Parathyroid adenoma (tissue), 2 donors: ENCODE measurements around the gene LCT.

Source experiments
- H2AFZ ChIP-seq: fragments of 300-600 bp; sonication (generic); one replicate; pipeline ENCODE4 v1.7.0; 2017; ENCODE audit warnings: antibody characterized with exemption, mild to moderate bottlenecking
- H3K27ac ChIP-seq: fragments of 300-600 bp; sonication (generic); one replicate; pipeline ENCODE4 v1.7.0; 2017
- H3K27me3 ChIP-seq: fragments of 300-600 bp; sonication (generic); one replicate; pipeline ENCODE4 v1.7.0; 2017; ENCODE audit warnings: low read length; ENCODE audit not compliant: control insufficient read depth, insufficient read depth
- H3K36me3 ChIP-seq: fragments of 300-600 bp; sonication (generic); one replicate; pipeline ENCODE4 v1.7.0; 2017; ENCODE audit warnings: low read length; ENCODE audit not compliant: control insufficient read depth, insufficient read depth
- H3K4me1 ChIP-seq: fragments of 300-600 bp; sonication (generic); one replicate; pipeline ENCODE4 v1.7.0; 2017; ENCODE audit warnings: control low read depth
- H3K4me2 ChIP-seq: fragments of 300-600 bp; sonication (generic); one replicate; pipeline ENCODE4 v1.7.0; 2017; ENCODE audit warnings: low read length
- H3K4me3 ChIP-seq: fragments of 300-600 bp; sonication (generic); one replicate; pipeline ENCODE4 v1.7.0; 2017; ENCODE audit warnings: low read depth, low read length
- H3K79me2 ChIP-seq: fragments of 300-600 bp; sonication (generic); one replicate; pipeline ENCODE4 v1.7.0; 2017; ENCODE audit warnings: control low read depth
- H3K9ac ChIP-seq: fragments of 300-600 bp; sonication (generic); one replicate; pipeline ENCODE4 v1.7.0; 2017; ENCODE audit warnings: mild to moderate bottlenecking
- H3K9me3 ChIP-seq: fragments of 300-600 bp; sonication (generic); one replicate; pipeline ENCODE4 v1.7.0; 2017; ENCODE audit warnings: low read length; ENCODE audit not compliant: control insufficient read depth
- TF ChIP-seq, protein P1 (sequence below): fragments of 300-600 bp; sonication (generic); IDR thresholded peaks from one replicate; pipeline ENCODE4 v1.7.0; 2017; ENCODE audit warnings: antibody characterized with exemption, mild to moderate bottlenecking
- donor health status: primary hyperparathyroidism.

The LCT gene

DNA sequence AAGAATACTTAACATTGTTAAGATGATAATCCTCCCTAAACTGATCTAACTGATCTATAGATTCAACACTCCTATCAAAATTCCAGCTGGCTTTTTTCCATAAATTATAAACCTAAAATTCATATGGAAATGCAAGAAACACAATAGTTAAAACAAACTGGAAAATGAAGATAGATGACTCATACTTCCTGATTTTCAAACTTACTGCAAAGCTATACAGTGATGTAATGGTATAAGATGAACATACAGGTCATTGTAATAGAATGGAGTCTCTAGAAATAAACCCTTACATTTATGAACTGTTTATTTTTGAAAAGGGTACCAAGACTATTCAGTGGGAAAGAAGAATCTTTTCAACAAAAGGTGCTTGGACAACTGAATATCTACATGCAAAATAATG lies 63.1 kb downstream of the LCT start:
- no peak overlapping the region for H2AFZ ChIP-seq
- no peaks in the 10 kb centered on the region for H3K4me1 ChIP-seq
- H3K79me2 ChIP-seq = peaks cover 2% of the 10 kb centered on the region
- no peaks in the 10 kb centered on the region for H3K36me3 ChIP-seq
- H3K9ac ChIP-seq = no peak overlapping the region
- TF ChIP-seq, protein P1, sequence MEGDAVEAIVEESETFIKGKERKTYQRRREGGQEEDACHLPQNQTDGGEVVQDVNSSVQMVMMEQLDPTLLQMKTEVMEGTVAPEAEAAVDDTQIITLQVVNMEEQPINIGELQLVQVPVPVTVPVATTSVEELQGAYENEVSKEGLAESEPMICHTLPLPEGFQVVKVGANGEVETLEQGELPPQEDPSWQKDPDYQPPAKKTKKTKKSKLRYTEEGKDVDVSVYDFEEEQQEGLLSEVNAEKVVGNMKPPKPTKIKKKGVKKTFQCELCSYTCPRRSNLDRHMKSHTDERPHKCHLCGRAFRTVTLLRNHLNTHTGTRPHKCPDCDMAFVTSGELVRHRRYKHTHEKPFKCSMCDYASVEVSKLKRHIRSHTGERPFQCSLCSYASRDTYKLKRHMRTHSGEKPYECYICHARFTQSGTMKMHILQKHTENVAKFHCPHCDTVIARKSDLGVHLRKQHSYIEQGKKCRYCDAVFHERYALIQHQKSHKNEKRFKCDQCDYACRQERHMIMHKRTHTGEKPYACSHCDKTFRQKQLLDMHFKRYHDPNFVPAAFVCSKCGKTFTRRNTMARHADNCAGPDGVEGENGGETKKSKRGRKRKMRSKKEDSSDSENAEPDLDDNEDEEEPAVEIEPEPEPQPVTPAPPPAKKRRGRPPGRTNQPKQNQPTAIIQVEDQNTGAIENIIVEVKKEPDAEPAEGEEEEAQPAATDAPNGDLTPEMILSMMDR = no peak
- H3K27me3 ChIP-seq = no peaks in the 10 kb centered on the region
- no peak overlapping the region for H3K27ac ChIP-seq
- no peak overlapping the region for H3K4me3 ChIP-seq
- H3K9me3 ChIP-seq = no peaks in the 10 kb centered on the region
- no peak overlapping the region for H3K4me2 ChIP-seq

DNA sequence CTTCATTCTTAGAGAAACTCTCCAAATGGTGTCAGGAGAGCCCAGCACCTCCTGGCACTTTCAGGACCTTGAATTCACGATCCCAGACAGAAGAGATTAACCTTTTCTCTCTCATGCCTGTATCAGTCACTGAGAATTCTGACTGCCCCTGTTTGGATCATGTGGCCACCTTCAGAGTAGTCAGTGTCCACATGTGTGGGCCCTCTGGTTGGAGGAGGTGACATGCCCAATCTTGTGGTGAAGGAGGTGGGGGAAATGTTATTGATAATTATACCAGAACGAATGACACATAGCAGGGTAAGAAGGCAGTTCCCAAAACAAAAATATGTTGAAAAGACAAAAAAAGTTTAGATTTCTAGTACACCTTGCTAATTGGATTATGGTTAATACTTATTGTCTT lies 63.7 kb downstream of the LCT start:
- Histone ChIP-seq H3K4me1 (no peaks in the 10 kb centered on the region), H3K4me2 (no peak overlapping the region), H3K27me3 (no peaks in the 10 kb centered on the region), H3K9me3 (no peaks in the 10 kb centered on the region), H3K9ac (no peak overlapping the region), H3K36me3 (no peaks in the 10 kb centered on the region), H2AFZ (no peak overlapping the region), H3K4me3 (no peak overlapping the region), H3K79me2 (peaks cover 4% of the 10 kb centered on the region), H3K27ac (no peak overlapping the region)
- TF ChIP-seq, protein P1 = no peak

DNA sequence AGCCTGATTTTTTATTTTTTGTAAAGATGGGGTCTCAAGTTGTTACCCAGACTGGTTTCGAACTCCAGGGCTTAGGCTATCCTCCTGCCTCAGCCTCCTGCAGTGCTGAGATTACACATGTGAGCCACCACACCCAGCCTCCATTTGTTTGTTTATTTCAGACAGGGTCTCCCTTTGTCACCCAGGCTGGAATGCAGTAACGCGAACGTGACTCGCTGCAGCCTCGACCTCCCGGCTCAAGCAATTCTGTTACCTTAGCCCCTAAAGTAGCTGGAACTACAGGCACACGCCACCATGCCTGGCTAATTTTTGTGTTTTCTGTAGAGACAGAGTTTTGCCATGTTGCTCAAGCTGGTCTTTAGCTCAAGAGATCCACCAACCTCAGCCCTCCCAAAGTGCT lies 68.1 kb downstream of the LCT start:
- Histone ChIP-seq H3K79me2 (peaks cover 10% of the 10 kb centered on the region), H3K9me3 (no peaks in the 10 kb centered on the region), H3K36me3 (no peaks in the 10 kb centered on the region), H3K27me3 (no peaks in the 10 kb centered on the region), H3K4me3 (no peak overlapping the region), H3K4me2 (no peak overlapping the region), H3K9ac (no peak overlapping the region), H3K27ac (no peak overlapping the region), H3K4me1 (no peaks in the 10 kb centered on the region), H2AFZ (no peak overlapping the region)
- TF ChIP-seq, protein P1 = no peak

DNA sequence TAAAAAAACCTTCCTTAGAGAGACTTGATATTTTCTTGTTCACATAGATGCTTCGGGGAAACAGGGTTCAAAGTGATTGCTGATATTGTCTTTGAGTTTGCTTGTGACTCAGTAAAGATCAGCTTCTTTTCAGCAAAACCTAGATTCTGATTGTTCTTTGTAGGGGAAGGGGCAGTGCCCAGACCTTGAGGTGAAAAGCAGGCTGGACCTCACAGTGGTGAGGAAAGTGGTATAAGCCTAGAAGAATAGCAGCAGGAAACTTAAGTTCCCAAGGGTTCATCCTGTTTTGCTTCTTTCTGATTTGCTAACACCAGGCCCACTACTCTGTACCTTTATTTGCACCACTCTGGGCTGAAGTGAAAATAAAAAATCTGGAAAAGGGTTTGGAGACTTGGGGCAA lies 74.5 kb downstream of the LCT start:
- H3K4me1 ChIP-seq = no peaks in the 10 kb centered on the region
- peaks cover 22% of the 10 kb centered on the region for H3K79me2 ChIP-seq
- no peak overlapping the region for H3K27ac ChIP-seq
- no peak overlapping the region for H2AFZ ChIP-seq
- H3K4me3 ChIP-seq = no peak overlapping the region
- H3K9ac ChIP-seq = no peak overlapping the region
- TF ChIP-seq, protein P1 = no peak
- no peak overlapping the region for H3K4me2 ChIP-seq
- H3K27me3 ChIP-seq = no peaks in the 10 kb centered on the region
- H3K36me3 ChIP-seq = peaks cover under 1% of the 10 kb centered on the region
- H3K9me3 ChIP-seq = no peaks in the 10 kb centered on the region

DNA sequence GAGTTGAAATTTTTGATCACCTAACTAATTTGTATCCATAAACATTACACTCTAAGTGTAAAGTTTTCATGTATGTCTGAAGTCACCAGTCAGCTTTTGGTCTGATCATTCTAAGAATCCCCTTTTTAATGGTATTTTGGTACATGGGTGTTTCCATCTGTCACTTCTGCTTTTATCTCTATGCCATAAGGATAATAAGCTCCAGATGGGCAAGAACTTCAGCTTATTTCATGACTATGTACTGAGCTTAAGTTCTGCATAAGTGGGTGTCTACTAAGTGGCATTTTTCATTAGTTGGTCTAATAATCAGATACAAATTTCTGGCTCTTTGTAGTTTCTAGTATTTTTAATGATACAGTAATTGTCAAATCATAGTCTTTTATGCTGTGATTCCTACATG lies 75.0 kb downstream of the LCT start:
- no peaks in the 10 kb centered on the region for H3K27me3 ChIP-seq

More for the DNA sequence above, 75.0 kb downstream of the LCT start:
- H3K4me1 ChIP-seq = no peaks in the 10 kb centered on the region
- no peak overlapping the region for H3K9ac ChIP-seq
- no peak overlapping the region for H3K4me2 ChIP-seq
- H3K36me3 ChIP-seq = peaks cover 4% of the 10 kb centered on the region
- TF ChIP-seq, protein P1 = no peak
- H3K4me3 ChIP-seq = no peak overlapping the region
- no peak overlapping the region for H3K27ac ChIP-seq
- H3K9me3 ChIP-seq = no peaks in the 10 kb centered on the region
- no peak overlapping the region for H2AFZ ChIP-seq
- peaks cover 20% of the 10 kb centered on the region for H3K79me2 ChIP-seq
